Neutrophil (primary cell): ENCODE results near the gene ELOVL3.

Experiments
- H3K27ac ChIP-seq: fragments of 200-600 bp; sonication (generic); 2 replicates; pipeline ENCODE4 v1.5.1; 2016; ENCODE audit warnings: mild to moderate bottlenecking, moderate library complexity
- H3K27me3 ChIP-seq: fragments of 200-600 bp; sonication (generic); 2 replicates; pipeline ENCODE4 v1.6.0; 2016; ENCODE audit warnings: mild to moderate bottlenecking
- H3K36me3 ChIP-seq: fragments of 200-600 bp; sonication (generic); 2 replicates; pipeline ENCODE4 v1.5.1; 2017
- H3K4me1 ChIP-seq, 2 experiments: fragments of 200-600 bp in 1 of 2; sonication (generic) in 1 of 2; 1 replicate in 1 of 2; 2 replicates in 1 of 2; pipeline versions ENCODE4 v1.5.1 to v1.6.1; 2013 to 2016; ENCODE audit warnings: low read depth in 1 of 2, low read length in 1 of 2, mild to moderate bottlenecking in 1 of 2, moderate library complexity in 1 of 2; ENCODE audit not compliant: control insufficient read depth in 1 of 2, insufficient read depth in 1 of 2
- H3K4me3 ChIP-seq, 2 experiments: fragments of 200-600 bp in 1 of 2; sonication (generic) in 1 of 2; 1 replicate in 1 of 2; 2 replicates in 1 of 2; pipeline ENCODE4 v1.5.1; 2013 to 2016; ENCODE audit warnings: low read depth in 1 of 2, low read length in 1 of 2, mild to moderate bottlenecking in 1 of 2, moderate library complexity in 1 of 2
- H3K9me3 ChIP-seq: fragments of 200-600 bp; sonication (generic); 2 replicates; pipeline ENCODE4 v1.5.1; 2016
- CTCF ChIP-seq: fragments of 200-600 bp; sonication (generic); IDR thresholded peaks from 2 replicates; pipeline ENCODE4 v1.5.1; 2016; ENCODE audit warnings: antibody characterized with exemption

The ELOVL3 gene

GRCh38 chr10:102191956-102192355 lies 34.1 kb upstream of the ELOVL3 start:
- Histone ChIP-seq H3K9me3 (no peaks in the 10 kb centered on the region), H3K27ac (no peak overlapping the region), H3K36me3 (no peaks in the 10 kb centered on the region), H3K27me3 (peaks cover 12% of the 10 kb centered on the region), H3K4me1 (no peaks in the 10 kb centered on the region), H3K4me3 (no peak overlapping the region)
- no peak for TF ChIP-seq CTCF

GRCh38 chr10:102195296-102195870 lies 30.7 kb upstream of the ELOVL3 start:
- Histone ChIP-seq H3K36me3 (no peaks in the 10 kb centered on the region), H3K27me3 (peaks cover 14% of the 10 kb centered on the region), H3K9me3 (no peaks in the 10 kb centered on the region), H3K4me3 (no peak overlapping the region), H3K27ac (no peak overlapping the region), H3K4me1 (no peaks in the 10 kb centered on the region)
- no peak for TF ChIP-seq CTCF

- TF ChIP-seq CTCF: no peak
- no peak overlapping the region for H3K4me3 ChIP-seq
- H3K27ac ChIP-seq: no peak overlapping the region
Observed at GRCh38 chr10:102196893-102197292, 29.2 kb upstream of the ELOVL3 start.

GRCh38 chr10:102198027-102198426 lies 28.1 kb upstream of the ELOVL3 start:
- no peaks in the 10 kb centered on the region for H3K9me3 ChIP-seq
- TF ChIP-seq CTCF: no peak
- no peak overlapping the region for H3K4me3 ChIP-seq
- no peak overlapping the region for H3K27ac ChIP-seq
- H3K36me3 ChIP-seq: no peaks in the 10 kb centered on the region
- peaks cover 9% of the 10 kb centered on the region for H3K27me3 ChIP-seq
- no peaks in the 10 kb centered on the region for H3K4me1 ChIP-seq

More at GRCh38 chr10:102196893-102197292, 29.2 kb upstream of the ELOVL3 start:
- peaks cover 14% of the 10 kb centered on the region for H3K27me3 ChIP-seq
- H3K36me3 ChIP-seq: no peaks in the 10 kb centered on the region
- H3K9me3 ChIP-seq: no peaks in the 10 kb centered on the region
- H3K4me1 ChIP-seq: no peaks in the 10 kb centered on the region

- H3K36me3 ChIP-seq: no peaks in the 10 kb centered on the region
- H3K4me3 ChIP-seq: no peak overlapping the region
- no peak for TF ChIP-seq CTCF
- peaks cover 9% of the 10 kb centered on the region for H3K27me3 ChIP-seq
- H3K4me1 ChIP-seq: no peaks in the 10 kb centered on the region
- H3K27ac ChIP-seq: no peak overlapping the region
- no peaks in the 10 kb centered on the region for H3K9me3 ChIP-seq
Observed at GRCh38 chr10:102200751-102201640, 25.1 kb upstream of the ELOVL3 start.
